Activated T-cell treated with anti-CD3 and anti-CD28 coated beads for 4 hours (primary cell): ENCODE results near the gene PSG1.

Experiments
- DNase-seq: peaks from one replicate; pipeline ENCODE4 v3.0.0-alpha.2; 2020

PSG1 gene

DNA sequence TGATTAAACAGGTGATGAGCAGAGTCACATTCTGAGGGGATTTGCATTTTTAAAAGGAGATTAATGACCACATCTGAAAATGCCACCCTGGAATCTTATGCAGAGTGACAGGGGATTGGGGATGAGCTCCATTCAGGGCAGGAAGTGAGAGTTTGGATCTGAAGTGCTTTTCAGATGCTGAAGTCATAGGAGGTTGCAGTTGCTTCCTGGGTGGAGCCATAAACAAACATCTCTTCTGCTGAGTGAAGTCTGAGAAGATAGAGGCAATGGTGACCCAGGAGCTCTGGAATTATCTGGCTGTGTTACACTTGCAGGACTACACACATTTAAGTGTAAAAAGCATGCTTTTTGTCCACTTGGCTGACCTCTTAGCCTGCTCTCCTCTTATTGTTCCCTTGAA lies 62.6 kb downstream of the PSG1 start:
- DNase-seq: no peak
